ENCODE data around the gene ZFAND3.

ZFAND3 gene

DNA sequence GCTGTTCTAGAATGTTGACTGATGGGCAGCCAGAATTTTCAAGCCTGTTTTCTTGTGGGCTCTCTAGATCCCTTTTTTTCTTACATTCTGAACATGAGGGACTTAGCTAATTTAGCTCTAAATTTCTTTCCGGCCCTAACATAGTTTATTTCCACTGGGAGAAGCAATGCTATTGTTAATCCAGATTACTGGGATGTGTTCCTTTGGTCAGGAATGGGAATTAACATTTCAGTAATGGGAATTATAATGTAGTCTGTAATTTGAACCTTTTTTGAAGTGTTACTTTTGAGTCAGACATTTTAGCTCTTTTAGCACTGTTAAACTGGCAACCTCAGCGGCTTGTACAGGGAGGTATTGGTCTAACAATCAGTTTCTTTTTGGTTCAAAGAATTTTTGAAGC, 7.5 kb downstream of the ZFAND3 start:
- no peak for DNase-seq (ENCODE audit: low read depth in 4 of 4, low spot score in 1 of 4)

DNA sequence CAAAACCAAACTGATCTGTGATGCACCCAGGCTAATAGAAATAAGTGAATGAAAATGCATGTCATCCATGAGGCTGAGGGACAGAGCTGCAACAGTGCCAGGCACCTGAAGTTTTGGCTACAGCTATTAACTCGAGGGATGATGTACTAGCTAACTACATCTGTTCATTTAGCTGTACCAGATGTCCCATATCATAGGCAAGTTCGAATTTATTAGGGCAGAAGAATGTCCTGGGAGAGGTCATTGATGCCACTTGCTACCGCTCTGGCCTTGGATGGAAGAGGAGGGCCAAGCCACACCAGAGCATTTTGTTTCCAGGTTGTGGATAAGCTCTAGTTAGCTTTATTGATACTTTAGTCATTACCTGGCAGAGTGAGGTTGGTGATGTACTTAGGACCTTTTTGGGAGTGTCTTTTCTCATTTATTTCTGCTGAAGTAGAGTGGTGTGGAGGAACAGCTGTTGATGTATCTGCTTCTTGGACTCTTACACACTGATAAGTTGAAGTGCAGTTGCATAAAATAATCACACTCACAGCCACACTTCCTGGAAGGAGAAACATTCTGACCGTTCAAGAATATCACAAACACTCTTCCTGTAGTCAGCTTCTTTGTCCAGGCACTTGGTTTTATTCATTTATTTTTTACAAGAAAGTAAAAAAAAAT, 8.2 kb downstream of the ZFAND3 start:
- no peak for DNase-seq (ENCODE audit: low read depth in 4 of 4, low spot score in 1 of 4)

DNA sequence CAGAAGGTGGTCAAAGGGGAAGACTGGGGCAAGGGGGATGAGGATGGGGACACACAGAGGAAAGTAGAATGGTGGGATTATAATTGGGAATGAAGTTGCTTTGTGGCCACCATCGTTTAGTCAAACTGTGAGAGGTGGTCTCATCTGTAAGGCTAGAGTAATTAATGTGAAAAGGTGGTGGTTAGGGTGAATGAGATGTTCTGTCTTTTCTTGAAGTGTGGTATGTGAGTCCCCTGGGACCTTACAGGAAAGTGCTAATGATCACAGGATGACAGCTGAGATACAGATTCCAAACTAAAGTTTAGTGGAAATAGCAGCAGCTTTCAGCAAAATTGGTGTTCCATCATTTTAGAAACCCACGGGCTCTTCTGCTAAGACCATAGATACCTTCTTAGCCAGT, 10.7 kb downstream of the ZFAND3 start:
- no peak for DNase-seq (ENCODE audit: low read depth in 4 of 4, low spot score in 1 of 4)

GRCh38 chr6:37831457-37831856, 11.9 kb downstream of the ZFAND3 start:
- no peak for DNase-seq (ENCODE audit: low read depth in 4 of 4, low spot score in 1 of 4)

- DNase-seq (ENCODE audit: low read depth in 4 of 4, low spot score in 1 of 4): no peak
These were observed 16.4 kb downstream of the ZFAND3 start for GRCh38 chr6:37835923-37836322.

- no peak for DNase-seq (ENCODE audit: low read depth in 4 of 4, low spot score in 1 of 4)
These were observed 18.8 kb downstream of the ZFAND3 start for GRCh38 chr6:37838219-37838921.

DNA sequence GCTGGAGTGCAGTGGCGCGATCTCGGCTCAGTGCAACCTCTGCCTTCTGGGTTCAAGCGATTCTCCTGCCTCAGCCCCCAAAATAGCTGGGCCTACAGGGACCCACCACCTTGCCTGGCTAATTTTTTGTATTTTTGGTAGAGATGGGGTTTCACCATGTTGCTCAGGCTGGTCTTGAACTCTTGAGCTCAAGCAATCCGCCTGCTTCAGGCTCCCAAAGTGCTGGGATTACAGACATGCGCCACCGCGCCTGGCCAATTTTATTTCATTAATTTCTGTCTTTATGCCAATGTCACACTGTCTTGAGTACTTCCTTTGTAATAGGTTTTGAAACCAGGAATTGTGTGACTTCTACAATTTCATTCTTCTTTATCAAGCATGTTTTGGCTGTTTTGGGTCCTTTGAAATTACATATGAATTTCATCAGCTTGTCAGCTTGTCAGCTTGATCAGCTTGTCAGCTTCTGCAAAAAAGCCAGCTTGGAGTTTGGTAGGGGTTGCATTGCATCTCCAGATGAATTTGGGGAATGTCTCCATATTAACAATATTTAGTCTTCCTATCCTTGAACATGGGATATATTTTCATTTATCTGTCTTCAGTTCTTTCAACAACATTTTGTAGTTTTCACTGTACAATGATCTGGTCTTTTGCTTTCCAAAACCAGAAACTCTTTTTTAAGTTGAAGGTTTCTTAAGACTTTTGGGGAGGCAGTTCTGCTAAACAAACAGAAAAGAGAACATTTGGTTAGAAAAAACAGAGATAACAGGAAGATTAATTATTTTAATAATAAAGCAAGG, 20.8 kb downstream of the ZFAND3 start:
- no peak for DNase-seq (ENCODE audit: low read depth in 4 of 4, low spot score in 1 of 4)

DNA sequence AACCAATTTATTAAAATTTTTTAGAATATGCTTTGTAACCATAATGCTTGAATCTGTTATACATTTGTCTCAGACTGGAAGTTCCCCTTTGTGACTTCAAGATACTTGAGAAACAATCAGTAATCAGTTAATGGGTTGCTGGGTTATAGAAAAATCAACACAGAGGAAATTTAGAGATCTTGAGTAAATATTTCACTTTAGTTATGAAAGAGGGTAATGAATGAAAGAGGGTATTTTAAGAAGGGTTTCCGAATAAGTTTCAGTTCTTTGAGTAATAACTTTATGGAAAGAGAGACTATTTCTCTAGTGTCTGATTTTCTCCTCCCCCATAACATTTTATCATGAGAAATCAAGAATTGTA, 21.4 kb downstream of the ZFAND3 start:
- no peak for DNase-seq (ENCODE audit: low read depth in 4 of 4, low spot score in 1 of 4)

GRCh38 chr6:37845026-37845911, 25.7 kb downstream of the ZFAND3 start:
- DNase-seq (ENCODE audit: low read depth in 4 of 4, low spot score in 1 of 4): no peak

- no peak for DNase-seq (ENCODE audit: low read depth in 4 of 4, low spot score in 1 of 4)
These were observed 26.4 kb downstream of the ZFAND3 start for GRCh38 chr6:37845930-37846329.

GRCh38 chr6:37847704-37848103, 28.2 kb downstream of the ZFAND3 start:
- no peak for DNase-seq (ENCODE audit: low read depth in 4 of 4, low spot score in 1 of 4)

DNA sequence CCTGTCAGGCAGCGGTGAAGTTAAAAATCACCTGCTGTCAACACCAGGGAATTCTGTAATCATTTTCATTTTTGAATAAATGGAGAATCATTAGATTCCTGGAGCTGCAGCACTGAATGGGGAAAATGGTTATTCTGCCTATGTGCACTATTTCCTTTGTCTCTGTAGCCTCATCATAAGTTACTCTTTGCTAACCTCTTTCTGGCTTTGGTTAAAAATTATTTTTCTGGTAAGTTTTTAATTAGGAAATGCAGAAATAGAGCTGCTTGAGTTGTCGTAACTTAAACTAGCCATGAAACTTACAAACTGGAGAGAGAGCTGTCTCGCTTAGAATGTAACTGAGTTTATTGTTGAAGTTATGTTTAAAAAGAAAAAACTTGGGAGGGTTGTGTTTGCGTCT, 28.8 kb downstream of the ZFAND3 start:
- no peak for DNase-seq (ENCODE audit: low read depth in 4 of 4, low spot score in 1 of 4)

GRCh38 chr6:37850260-37850659, 30.7 kb downstream of the ZFAND3 start:
- no peak for DNase-seq (ENCODE audit: low read depth in 4 of 4, low spot score in 1 of 4)

DNA sequence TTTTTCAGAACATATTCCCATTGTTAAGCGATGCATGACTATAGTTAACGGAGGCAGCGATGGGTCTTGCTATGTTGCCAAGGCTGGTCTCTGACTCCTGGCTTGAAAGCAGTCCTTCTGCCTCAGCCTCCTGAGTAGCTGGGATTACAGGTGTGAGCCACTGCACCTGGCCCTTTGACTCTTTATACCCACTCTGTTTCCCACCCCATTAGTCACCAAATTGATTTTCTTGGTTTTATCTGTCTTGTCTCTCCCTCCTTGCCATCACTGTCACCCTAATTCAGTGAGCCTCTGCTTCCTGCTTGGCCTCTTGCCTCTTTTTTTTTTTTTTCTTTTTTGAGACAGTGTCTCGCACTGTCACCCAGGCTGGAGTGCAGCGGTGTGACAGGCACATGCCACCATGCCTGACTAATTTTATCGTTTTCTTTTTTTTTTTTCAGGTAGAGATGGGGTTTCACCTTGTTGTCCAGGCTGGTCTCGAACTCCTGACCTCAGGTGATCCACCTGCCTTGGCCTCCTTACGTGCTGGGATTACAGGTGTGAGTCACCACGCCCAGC, 31.3 kb downstream of the ZFAND3 start:
- no peak for DNase-seq (ENCODE audit: low read depth in 4 of 4, low spot score in 1 of 4)

- no peak for DNase-seq (ENCODE audit: low read depth in 4 of 4, low spot score in 1 of 4)
These were observed 32.5 kb downstream of the ZFAND3 start for GRCh38 chr6:37851997-37852524.

DNA sequence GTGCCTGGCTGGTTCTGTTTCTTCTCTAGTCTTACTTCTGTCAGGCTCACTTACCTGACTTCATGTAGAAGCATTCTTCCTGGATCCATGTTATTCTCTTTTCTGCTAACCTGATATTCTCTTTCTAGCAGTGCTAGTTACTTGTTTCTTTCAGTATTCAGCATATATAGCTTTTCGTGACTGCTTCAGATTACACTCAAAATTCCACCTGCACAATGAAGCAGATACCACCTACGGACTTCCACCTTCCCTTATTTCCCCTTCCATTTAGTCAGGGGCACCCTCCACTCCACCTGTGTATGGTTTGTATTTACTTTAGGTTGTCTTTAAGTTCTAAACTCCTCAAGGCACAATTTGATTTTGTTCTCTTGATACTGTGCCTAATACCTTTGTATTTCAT, 36.8 kb downstream of the ZFAND3 start:
- DNase-seq (ENCODE audit: low read depth in 4 of 4, low spot score in 1 of 4): no peak

- DNase-seq (ENCODE audit: low read depth in 4 of 4, low spot score in 1 of 4): no peak
These were observed 38.8 kb downstream of the ZFAND3 start for GRCh38 chr6:37858363-37858762.

GRCh38 chr6:37860226-37860839, 40.8 kb downstream of the ZFAND3 start:
- DNase-seq (ENCODE audit: low read depth in 4 of 4, low spot score in 1 of 4): no peak

DNA sequence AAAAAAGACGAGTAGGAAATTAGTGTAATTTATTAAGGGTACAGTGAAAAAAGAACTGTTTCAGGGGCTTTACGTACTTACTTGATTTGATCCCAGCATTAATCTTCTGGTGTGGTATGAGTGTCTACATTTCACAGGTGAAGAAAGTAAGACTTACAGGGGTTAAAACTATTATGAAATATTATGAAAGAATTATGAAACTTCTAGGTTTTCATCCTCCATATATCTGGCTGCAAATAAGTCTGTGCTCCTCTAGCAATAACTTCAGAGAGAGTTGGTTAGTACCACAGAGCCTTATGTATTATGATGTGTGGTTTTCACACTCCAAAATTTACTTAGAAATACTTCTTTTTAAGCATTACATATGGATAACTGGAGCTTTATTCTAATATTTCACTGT, 41.9 kb downstream of the ZFAND3 start:
- no peak for DNase-seq (ENCODE audit: low read depth in 4 of 4, low spot score in 1 of 4)

- DNase-seq (ENCODE audit: low read depth in 4 of 4, low spot score in 1 of 4): no peak
These were observed 42.9 kb downstream of the ZFAND3 start for GRCh38 chr6:37862430-37862829.

Measured in stimulated activated CD4-positive, alpha-beta T cell treated with anti-CD3 and anti-CD28 coated beads, Interleukin-1b, Interleukin-23, amount 100 ng/mL, for 24 hours (primary cell).